SU-DHL-6 (cell line): ENCODE measurements around the gene MT1E.

Experiments used
- H2AFZ ChIP-seq: fragments of 200-600 bp; sonication (generic); 2 replicates; pipeline ENCODE4 v1.6.1; 2014; ENCODE audit warnings: low read depth, mild to moderate bottlenecking, moderate library complexity, mixed read lengths, antibody characterized with exemption, low read length; ENCODE audit not compliant: severe bottlenecking
- H3F3A ChIP-seq: fragments of 200-600 bp; shearing (Covaris generic); 2 replicates; pipeline ENCODE4 v1.6.0; 2016; ENCODE audit warnings: antibody characterized with exemption, mild to moderate bottlenecking; ENCODE audit not compliant: insufficient read depth
- H3K27ac ChIP-seq: fragments of 200-600 bp; sonication (generic); 2 replicates; pipeline ENCODE4 v1.5.1; 2016; ENCODE audit warnings: low read depth, mild to moderate bottlenecking, low read length, moderate library complexity, mixed read lengths
- H3K27me3 ChIP-seq: fragments of 200-600 bp; sonication (generic), shearing (Covaris generic); 2 replicates; pipeline ENCODE4 v1.6.0; 2014; ENCODE audit warnings: mild to moderate bottlenecking, low read length
- H3K36me3 ChIP-seq: fragments of 200-600 bp; sonication (generic); 2 replicates; pipeline ENCODE4 v1.6.1; 2014; ENCODE audit warnings: mild to moderate bottlenecking, low read length, mixed read lengths
- H3K4me2 ChIP-seq: fragments of 300-600, 200-600 bp; shearing (Covaris generic), sonication (generic); 2 replicates; pipeline ENCODE4 v1.6.0; 2014; ENCODE audit warnings: low read length, low read depth, mild to moderate bottlenecking; ENCODE audit not compliant: poor library complexity, severe bottlenecking
- H3K4me3 ChIP-seq: fragments of 200-600 bp; sonication (generic); 2 replicates; pipeline ENCODE4 v1.5.1; 2014; ENCODE audit warnings: antibody characterized with exemption, low read length, mild to moderate bottlenecking, mixed read lengths; ENCODE audit not compliant: insufficient read depth, poor library complexity, severe bottlenecking
- H3K79me2 ChIP-seq: fragments of 200-600 bp; sonication (generic); 2 replicates; pipeline ENCODE4 v1.6.1; 2014; ENCODE audit warnings: mild to moderate bottlenecking, low read length, moderate library complexity; ENCODE audit not compliant: insufficient read depth
- H3K9ac ChIP-seq: fragments of 200-600 bp; sonication (generic); 2 replicates; pipeline ENCODE4 v1.7.0; 2014; ENCODE audit warnings: mild to moderate bottlenecking, low read length
- H3K9me2 ChIP-seq: fragments of 200-600 bp; sonication (generic); replicated peaks from 2 replicates; pipeline ENCODE4 v1.6.1; 2014; ENCODE audit warnings: low read length; ENCODE audit not compliant: insufficient read depth
- H3K9me3 ChIP-seq: fragments of 200-600 bp; sonication (generic); 2 replicates; pipeline ENCODE4 v1.6.1; 2014; ENCODE audit warnings: low read length, mixed read lengths; ENCODE audit not compliant: insufficient read depth
- H4K20me1 ChIP-seq: fragments of 200-600 bp; sonication (generic); 2 replicates; pipeline ENCODE4 v1.6.1; 2014; ENCODE audit warnings: low read depth, mild to moderate bottlenecking, antibody characterized with exemption, low read length, moderate library complexity, mixed read lengths
- EZH2phosphoT487 ChIP-seq: fragments of 200-600 bp; sonication (generic), shearing (Covaris generic); conservative IDR thresholded peaks from 2 replicates; pipeline ENCODE4 v1.6.1; 2018; ENCODE audit warnings: mild to moderate bottlenecking, antibody characterized with exemption, low read length, moderate library complexity, mixed read lengths
- TF ChIP-seq, protein P1 (sequence below): fragments of 200-600 bp; sonication (generic); IDR thresholded peaks from one replicate; pipeline ENCODE4 v1.5.1; 2017; ENCODE audit warnings: antibody characterized with exemption, mild to moderate bottlenecking, low read length, moderate library complexity; ENCODE audit not compliant: insufficient read depth, poor library complexity, severe bottlenecking

Gene MT1E

DNA sequence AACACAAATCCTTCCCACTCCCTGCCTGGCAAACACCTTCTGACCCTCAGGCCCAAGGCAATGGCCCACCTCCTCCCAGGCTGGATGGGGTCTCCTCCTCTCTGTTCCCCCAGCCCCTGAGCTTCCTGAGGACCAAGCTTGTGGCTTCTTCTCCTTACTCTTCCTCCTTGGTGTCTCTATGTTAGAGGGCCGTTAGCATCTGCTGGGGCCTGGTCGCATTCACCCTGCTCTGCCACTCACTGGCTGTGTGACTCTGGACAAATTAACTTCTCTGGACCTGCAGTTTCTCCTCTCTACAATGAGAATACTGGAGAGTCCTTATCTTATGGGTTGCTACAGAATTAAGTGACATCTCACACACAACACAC lies 17.9 kb upstream of the MT1E start:
- Histone ChIP-seq H3K4me2 (peak overlapping the region; percentile 75), H3K79me2 (no peaks in the 10 kb centered on the region), H4K20me1 (no peaks in the 10 kb centered on the region), H3K9me2 (no peaks in the 10 kb centered on the region), H3K9ac (no peak overlapping the region), H3F3A (no peaks in the 10 kb centered on the region), H3K27ac (no peak overlapping the region), H3K4me3 (no peak overlapping the region), H2AFZ (no peak overlapping the region), H3K9me3 (no peaks in the 10 kb centered on the region), H3K36me3 (no peaks in the 10 kb centered on the region), H3K27me3 (no peaks in the 10 kb centered on the region)
- TF ChIP-seq, protein P1, sequence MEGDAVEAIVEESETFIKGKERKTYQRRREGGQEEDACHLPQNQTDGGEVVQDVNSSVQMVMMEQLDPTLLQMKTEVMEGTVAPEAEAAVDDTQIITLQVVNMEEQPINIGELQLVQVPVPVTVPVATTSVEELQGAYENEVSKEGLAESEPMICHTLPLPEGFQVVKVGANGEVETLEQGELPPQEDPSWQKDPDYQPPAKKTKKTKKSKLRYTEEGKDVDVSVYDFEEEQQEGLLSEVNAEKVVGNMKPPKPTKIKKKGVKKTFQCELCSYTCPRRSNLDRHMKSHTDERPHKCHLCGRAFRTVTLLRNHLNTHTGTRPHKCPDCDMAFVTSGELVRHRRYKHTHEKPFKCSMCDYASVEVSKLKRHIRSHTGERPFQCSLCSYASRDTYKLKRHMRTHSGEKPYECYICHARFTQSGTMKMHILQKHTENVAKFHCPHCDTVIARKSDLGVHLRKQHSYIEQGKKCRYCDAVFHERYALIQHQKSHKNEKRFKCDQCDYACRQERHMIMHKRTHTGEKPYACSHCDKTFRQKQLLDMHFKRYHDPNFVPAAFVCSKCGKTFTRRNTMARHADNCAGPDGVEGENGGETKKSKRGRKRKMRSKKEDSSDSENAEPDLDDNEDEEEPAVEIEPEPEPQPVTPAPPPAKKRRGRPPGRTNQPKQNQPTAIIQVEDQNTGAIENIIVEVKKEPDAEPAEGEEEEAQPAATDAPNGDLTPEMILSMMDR, result no peak

DNA sequence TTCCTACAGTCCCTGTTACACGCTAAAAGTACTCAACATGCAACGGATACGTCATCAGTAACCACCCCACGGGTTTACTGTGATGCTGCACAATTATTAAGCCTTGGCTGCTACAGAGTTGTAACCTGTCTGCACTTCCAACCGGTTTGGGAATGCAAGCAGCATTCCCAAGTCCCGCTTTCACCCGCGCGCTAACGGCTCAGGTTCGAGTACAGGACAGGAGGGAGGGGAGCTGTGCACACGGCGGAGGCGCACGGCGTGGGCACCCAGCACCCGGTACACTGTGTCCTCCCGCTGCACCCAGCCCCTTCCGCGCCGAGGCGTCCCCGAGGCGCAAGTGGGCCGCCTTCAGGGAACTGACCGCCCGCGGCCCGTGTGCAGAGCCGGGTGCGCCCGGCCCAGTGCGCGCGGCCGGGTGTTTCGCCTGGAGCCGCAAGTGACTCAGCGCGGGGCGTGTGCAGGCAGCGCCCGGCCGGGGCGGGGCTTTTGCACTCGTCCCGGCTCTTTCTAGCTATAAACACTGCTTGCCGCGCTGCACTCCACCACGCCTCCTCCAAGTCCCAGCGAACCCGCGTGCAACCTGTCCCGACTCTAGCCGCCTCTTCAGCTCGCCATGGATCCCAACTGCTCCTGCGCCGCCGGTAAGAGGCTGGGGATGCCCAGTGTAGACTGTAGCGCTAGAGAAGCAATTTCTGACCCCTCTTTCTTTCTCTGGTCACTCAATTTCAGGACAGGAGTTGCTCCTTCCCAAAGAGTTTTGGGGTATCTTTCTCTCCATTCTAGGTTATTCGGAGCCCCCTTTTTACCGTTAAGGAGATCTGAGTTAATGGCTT lies 17.3 kb upstream of the MT1E start, which contains the start of gene MT2A:
MT2A (plus strand) TSS at position 542 of the 833 bp plus-strand sequence; CDS start at position 614, 72 bp downstream.
- H3K9me2 ChIP-seq, result no peaks in the 10 kb centered on the region
- H3K9ac ChIP-seq, result peak within 1 kb of the TSS; percentile 45
- no peak within 1 kb of the TSS for H3K27ac ChIP-seq
- no peaks in the 10 kb centered on the region for H3K27me3 ChIP-seq
- H3F3A ChIP-seq, result no peaks in the 10 kb centered on the region
- peak within 1 kb of the TSS; percentile 75 for H3K4me2 ChIP-seq
- H3K9me3 ChIP-seq, result no peaks in the 10 kb centered on the region
- H3K4me3 ChIP-seq, result peak within 1 kb of the TSS; percentile 45
- no peaks in the 10 kb centered on the region for H4K20me1 ChIP-seq
- TF ChIP-seq, protein P1, result no peak
- TF ChIP-seq EZH2phosphoT487, result no peak
- no peaks in the 10 kb centered on the region for H3K36me3 ChIP-seq
- peak within 1 kb of the TSS; percentile 55 for H2AFZ ChIP-seq
- H3K79me2 ChIP-seq, result no peaks in the 10 kb centered on the region

DNA sequence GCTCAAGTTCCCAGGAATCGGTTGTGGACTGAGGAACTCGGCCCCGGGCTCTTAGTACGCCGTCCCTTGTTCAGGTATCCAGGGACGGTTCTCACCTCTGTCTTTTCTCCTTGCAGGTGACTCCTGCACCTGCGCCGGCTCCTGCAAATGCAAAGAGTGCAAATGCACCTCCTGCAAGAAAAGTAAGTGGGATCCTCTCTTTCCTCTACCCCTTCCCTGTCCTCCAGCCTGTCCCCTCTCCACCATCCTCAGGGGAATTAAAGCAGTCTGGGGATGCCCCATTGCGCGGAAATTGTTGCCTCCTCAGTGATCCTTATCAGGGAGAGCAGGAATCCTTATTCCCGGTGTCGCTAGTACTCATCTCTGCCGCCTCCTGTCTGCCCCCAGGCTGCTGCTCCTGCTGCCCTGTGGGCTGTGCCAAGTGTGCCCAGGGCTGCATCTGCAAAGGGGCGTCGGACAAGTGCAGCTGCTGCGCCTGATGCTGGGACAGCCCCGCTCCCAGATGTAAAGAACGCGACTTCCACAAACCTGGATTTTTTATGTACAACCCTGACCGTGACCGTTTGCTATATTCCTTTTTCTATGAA lies 16.6 kb upstream of the MT1E start:
- no peak overlapping the region for H3K27ac ChIP-seq
- H3K79me2 ChIP-seq, result no peaks in the 10 kb centered on the region
- H3K36me3 ChIP-seq, result no peaks in the 10 kb centered on the region
- H3K9me3 ChIP-seq, result no peaks in the 10 kb centered on the region
- no peaks in the 10 kb centered on the region for H3K9me2 ChIP-seq
- H3K27me3 ChIP-seq, result no peaks in the 10 kb centered on the region
- no peaks in the 10 kb centered on the region for H3F3A ChIP-seq
- H3K4me3 ChIP-seq, result peak overlapping the region; percentile 45
- H2AFZ ChIP-seq, result peak overlapping the region; percentile 55
- TF ChIP-seq EZH2phosphoT487, result no peak
- TF ChIP-seq, protein P1, result no peak
- H3K4me2 ChIP-seq, result peak overlapping the region; percentile 75
- H3K9ac ChIP-seq, result peak overlapping the region; percentile 45
- no peaks in the 10 kb centered on the region for H4K20me1 ChIP-seq
